Lower leg skin (tissue), 3 donors: ENCODE measurements around the gene P2RY11.

ENCODE experiments used
- POLR2A ChIP-seq, 2 donors: fragments of 450-650 bp; IDR thresholded peaks; one replicate each; pipeline ENCODE4 v1.6.1; 2016 to 2017; ENCODE audit warnings: antibody characterized with exemption in 2 of 2, mild to moderate bottlenecking in 1 of 2, moderate library complexity in 1 of 2
- TF ChIP-seq, protein P1 (sequence below), 3 donors: fragments of 450-650 bp; IDR thresholded peaks; one replicate each; pipeline ENCODE4 v1.5.1; 2016; ENCODE audit warnings: antibody characterized with exemption in 3 of 3, mild to moderate bottlenecking in 3 of 3, moderate library complexity in 2 of 3

DNA sequence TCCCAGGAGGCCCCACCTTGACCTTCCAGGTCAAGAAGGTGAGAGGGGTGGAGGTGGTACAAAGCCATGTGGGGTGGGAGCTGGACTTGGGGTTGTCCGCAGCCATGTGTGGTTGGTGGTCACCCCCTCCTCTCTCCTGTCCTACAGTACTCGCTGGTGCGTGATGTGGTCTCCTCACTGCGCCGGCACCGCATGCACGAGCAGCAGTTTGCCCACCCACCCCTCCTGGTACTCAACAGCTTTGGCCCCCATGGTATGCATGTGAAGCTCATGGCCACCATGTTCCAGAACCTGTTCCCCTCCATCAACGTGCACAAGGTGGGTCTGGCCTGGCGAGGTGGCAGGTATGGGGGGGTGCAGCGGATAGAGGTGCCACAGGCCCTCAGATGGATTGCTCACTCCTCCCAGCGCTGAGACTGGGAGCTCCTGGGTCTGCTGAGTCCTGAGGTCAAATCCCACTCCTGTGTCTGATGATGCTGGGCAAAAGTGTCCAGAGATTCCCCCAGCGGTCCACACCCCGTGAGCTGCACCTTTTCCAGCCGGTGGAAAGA, 3.6 kb upstream of the P2RY11 start:
- TF ChIP-seq, protein P1, sequence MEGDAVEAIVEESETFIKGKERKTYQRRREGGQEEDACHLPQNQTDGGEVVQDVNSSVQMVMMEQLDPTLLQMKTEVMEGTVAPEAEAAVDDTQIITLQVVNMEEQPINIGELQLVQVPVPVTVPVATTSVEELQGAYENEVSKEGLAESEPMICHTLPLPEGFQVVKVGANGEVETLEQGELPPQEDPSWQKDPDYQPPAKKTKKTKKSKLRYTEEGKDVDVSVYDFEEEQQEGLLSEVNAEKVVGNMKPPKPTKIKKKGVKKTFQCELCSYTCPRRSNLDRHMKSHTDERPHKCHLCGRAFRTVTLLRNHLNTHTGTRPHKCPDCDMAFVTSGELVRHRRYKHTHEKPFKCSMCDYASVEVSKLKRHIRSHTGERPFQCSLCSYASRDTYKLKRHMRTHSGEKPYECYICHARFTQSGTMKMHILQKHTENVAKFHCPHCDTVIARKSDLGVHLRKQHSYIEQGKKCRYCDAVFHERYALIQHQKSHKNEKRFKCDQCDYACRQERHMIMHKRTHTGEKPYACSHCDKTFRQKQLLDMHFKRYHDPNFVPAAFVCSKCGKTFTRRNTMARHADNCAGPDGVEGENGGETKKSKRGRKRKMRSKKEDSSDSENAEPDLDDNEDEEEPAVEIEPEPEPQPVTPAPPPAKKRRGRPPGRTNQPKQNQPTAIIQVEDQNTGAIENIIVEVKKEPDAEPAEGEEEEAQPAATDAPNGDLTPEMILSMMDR (IDR thresholded peaks at IDR 0.05) = no peak
- no peak for TF ChIP-seq POLR2A (IDR thresholded peaks at IDR 0.05)
